MM.1S (cell line): Measurements from ENCODE around the gene RABGAP1L.

Source experiments
- DNase-seq: peaks from one replicate; pipeline ENCODE4 v3.0.0-alpha.2; 2015
- H2AFZ ChIP-seq: fragments of 300-600 bp; sonication (generic); 2 replicates; pipeline ENCODE4 v1.6.0; 2016; ENCODE audit warnings: antibody characterized with exemption, low read length
- H3F3A ChIP-seq: fragments of 300-600 bp; sonication (generic); 2 replicates; pipeline ENCODE4 v1.6.1; 2016; ENCODE audit warnings: mild to moderate bottlenecking, antibody characterized with exemption, low read length, moderate library complexity, mixed read lengths; ENCODE audit not compliant: insufficient read depth
- H3K27ac ChIP-seq: fragments of 300-600 bp; sonication (generic); 2 replicates; pipeline ENCODE4 v1.5.1; 2016; ENCODE audit warnings: mild to moderate bottlenecking, low read length
- H3K27me3 ChIP-seq: fragments of 300-600 bp; sonication (generic); replicated peaks from 2 replicates; pipeline ENCODE4 v1.6.0; 2016; ENCODE audit warnings: low read length; ENCODE audit not compliant: insufficient read depth
- H3K36me3 ChIP-seq: fragments of 300-600 bp; sonication (generic); replicated peaks from 2 replicates; pipeline ENCODE4 v1.6.1; 2016; ENCODE audit warnings: mild to moderate bottlenecking, low read length, mixed read lengths; ENCODE audit not compliant: insufficient read depth
- H3K4me1 ChIP-seq: fragments of 300-600 bp; sonication (generic); 2 replicates; pipeline ENCODE4 v1.6.1; 2016; ENCODE audit warnings: low read length, mixed read lengths
- H3K4me2 ChIP-seq: fragments of 300-600 bp; sonication (generic); 2 replicates; pipeline ENCODE4 v1.6.0; 2016; ENCODE audit warnings: low read depth, low read length
- H3K4me3 ChIP-seq: fragments of 300-600 bp; sonication (generic); 2 replicates; pipeline ENCODE4 v1.5.1; 2016; ENCODE audit warnings: low read length, mixed read lengths
- H3K79me2 ChIP-seq: fragments of 300-600 bp; sonication (generic); 2 replicates; pipeline ENCODE4 v1.6.1; 2016; ENCODE audit warnings: mixed run types, low read length, mixed read lengths
- H3K9ac ChIP-seq: fragments of 300-600 bp; sonication (generic); 2 replicates; pipeline ENCODE4 v1.6.1; 2016; ENCODE audit warnings: low read length, mixed read lengths
- H3K9me2 ChIP-seq: fragments of 300-600 bp; sonication (generic); replicated peaks from 2 replicates; pipeline ENCODE4 v1.6.1; 2016; ENCODE audit warnings: mild to moderate bottlenecking, low read length, mixed read lengths; ENCODE audit not compliant: insufficient read depth
- H3K9me3 ChIP-seq: fragments of 300-600 bp; sonication (generic); replicated peaks from 2 replicates; pipeline ENCODE4 v1.6.1; 2016; ENCODE audit warnings: mild to moderate bottlenecking, low read length, mixed read lengths; ENCODE audit not compliant: insufficient read depth
- H4K20me1 ChIP-seq: fragments of 300-600 bp; sonication (generic); 2 replicates; pipeline ENCODE4 v1.6.1; 2016; ENCODE audit warnings: mild to moderate bottlenecking, low read length, moderate library complexity, mixed read lengths; ENCODE audit not compliant: insufficient read depth
- CTCF ChIP-seq: fragments of 300-600 bp; sonication (generic); IDR thresholded peaks from 2 replicates; pipeline ENCODE4 v1.5.1; 2016; ENCODE audit warnings: antibody characterized with exemption, low read length, mixed read lengths
- EZH2 ChIP-seq: fragments of 300-600 bp; sonication (generic); optimal IDR thresholded peaks from 2 replicates; pipeline ENCODE3; 2017; ENCODE audit warnings: low read depth, mild to moderate bottlenecking, antibody characterized with exemption, low read length, mixed read lengths
- EZH2phosphoT487 ChIP-seq: fragments of 300-600 bp; sonication (generic); IDR thresholded peaks from 2 replicates; pipeline ENCODE4 v1.6.1; 2018; ENCODE audit warnings: antibody characterized with exemption, low read length

Gene RABGAP1L

GRCh38 chr1:174166530-174167264 lies 7.4 kb downstream of the RABGAP1L start:
- no peaks in the 10 kb centered on the region; the same call in 1 of the 2 replicates for H4K20me1 ChIP-seq
- DNase-seq: peak; percentile 30
- no peaks in the 10 kb centered on the region for H3K36me3 ChIP-seq
- H3K27me3 ChIP-seq: no peaks in the 10 kb centered on the region
- no peak overlapping the region for H3K4me3 ChIP-seq
- no peak overlapping the region for H2AFZ ChIP-seq
- H3K9me2 ChIP-seq: no peaks in the 10 kb centered on the region
- H3F3A ChIP-seq: no peaks in the 10 kb centered on the region
- no peaks in the 10 kb centered on the region for H3K9me3 ChIP-seq
- H3K4me1 ChIP-seq: peaks cover 18% of the 10 kb centered on the region
- no peak for TF ChIP-seq EZH2
- TF ChIP-seq CTCF: no peak
- TF ChIP-seq EZH2phosphoT487: no peak
- no peak overlapping the region for H3K9ac ChIP-seq
- peak overlapping the region; percentile 22; the same call in 1 of the 2 replicates for H3K4me2 ChIP-seq
- H3K79me2 ChIP-seq: peaks cover 86% of the 10 kb centered on the region
- H3K27ac ChIP-seq: no peak overlapping the region

GRCh38 chr1:174167265-174167803 lies 8.0 kb downstream of the RABGAP1L start:
- H3K4me3 ChIP-seq: no peak overlapping the region
- peaks cover 83% of the 10 kb centered on the region for H3K79me2 ChIP-seq

GRCh38 chr1:174169342-174169741 lies 10.0 kb downstream of the RABGAP1L start:
- H4K20me1 ChIP-seq: no peaks in the 10 kb centered on the region
- H3K27ac ChIP-seq: no peak overlapping the region
- no peak for DNase-seq
- no peaks in the 10 kb centered on the region for H3F3A ChIP-seq
- no peaks in the 10 kb centered on the region for H3K9me2 ChIP-seq
- H3K4me1 ChIP-seq: peaks cover 26% of the 10 kb centered on the region
- H3K4me3 ChIP-seq: no peak overlapping the region
- no peak overlapping the region for H2AFZ ChIP-seq
- H3K79me2 ChIP-seq: peaks cover 83% of the 10 kb centered on the region
- no peak overlapping the region for H3K9ac ChIP-seq
- H3K27me3 ChIP-seq: no peaks in the 10 kb centered on the region
- no peaks in the 10 kb centered on the region for H3K36me3 ChIP-seq
- H3K9me3 ChIP-seq: no peaks in the 10 kb centered on the region
- H3K4me2 ChIP-seq: no peak overlapping the region
- TF ChIP-seq EZH2phosphoT487: no peak
- no peak for TF ChIP-seq EZH2
- no peak for TF ChIP-seq CTCF

More at GRCh38 chr1:174167265-174167803, 8.0 kb downstream of the RABGAP1L start:
- Histone ChIP-seq H3K9ac (no peak overlapping the region), H3K4me1 (peaks cover 22% of the 10 kb centered on the region), H3K27me3 (no peaks in the 10 kb centered on the region), H3K27ac (no peak overlapping the region), H3K36me3 (no peaks in the 10 kb centered on the region), H3F3A (no peaks in the 10 kb centered on the region), H4K20me1 (no peaks in the 10 kb centered on the region; the same call in 1 of the 2 replicates), H3K9me2 (no peaks in the 10 kb centered on the region), H2AFZ (no peak overlapping the region), H3K9me3 (no peaks in the 10 kb centered on the region), H3K4me2 (peak overlapping the region; percentile 22; the same call in 1 of the 2 replicates)
- DNase-seq: no peak
- no peak for TF ChIP-seq EZH2phosphoT487
- no peak for TF ChIP-seq CTCF
- no peak for TF ChIP-seq EZH2
